GM21737 (cell line): ENCODE results near the gene SHROOM1.
"Not testable (repeated sequence)": the region's sequence is repeated elsewhere in the genome, so short reads cannot be mapped to it uniquely, and the experiment has no call there.

ENCODE experiments used
- ATAC-seq: cut with Tn5 transposase; IDR thresholded peaks from one replicate; pipeline ENCODE4 v1.9.1; 2021; ENCODE audit warnings: mild to moderate bottlenecking, moderate library complexity; ENCODE audit not compliant: unreplicated experiment

Gene SHROOM1

GRCh38 chr5:132808448-132808847 lies 22.0 kb downstream of the SHROOM1 start:
- no peak for ATAC-seq

- ATAC-seq = no peak
Measured at GRCh38 chr5:132807163-132807838, 23.1 kb downstream of the SHROOM1 start.

- not testable (repeated sequence) for ATAC-seq
Measured at GRCh38 chr5:132806804-132807162, 23.7 kb downstream of the SHROOM1 start.

GRCh38 chr5:132805872-132806271 lies 24.6 kb downstream of the SHROOM1 start:
- ATAC-seq = not testable (repeated sequence)

- not testable (repeated sequence) for ATAC-seq
Measured at GRCh38 chr5:132804219-132804618, 26.2 kb downstream of the SHROOM1 start.

- not testable (repeated sequence) for ATAC-seq
Measured at GRCh38 chr5:132802685-132803066, 27.8 kb downstream of the SHROOM1 start.

GRCh38 chr5:132802044-132802684 lies 28.3 kb downstream of the SHROOM1 start:
- no peak for ATAC-seq

- ATAC-seq = no peak
Measured at GRCh38 chr5:132800545-132800944, 29.9 kb downstream of the SHROOM1 start.

GRCh38 chr5:132799392-132799791 lies 31.1 kb downstream of the SHROOM1 start:
- ATAC-seq = no peak

GRCh38 chr5:132797651-132798050 lies 32.8 kb downstream of the SHROOM1 start:
- no peak for ATAC-seq

GRCh38 chr5:132791026-132791425 lies 39.4 kb downstream of the SHROOM1 start:
- no peak for ATAC-seq

- ATAC-seq = no peak
Measured at GRCh38 chr5:132790201-132790865, 40.1 kb downstream of the SHROOM1 start.

GRCh38 chr5:132788990-132789886 lies 41.2 kb downstream of the SHROOM1 start:
- no peak for ATAC-seq

- ATAC-seq = no peak
Measured at GRCh38 chr5:132788508-132788907, 41.9 kb downstream of the SHROOM1 start.

GRCh38 chr5:132787076-132787475 lies 43.4 kb downstream of the SHROOM1 start:
- no peak for ATAC-seq

- ATAC-seq = no peak
Measured at GRCh38 chr5:132785864-132786263, 44.6 kb downstream of the SHROOM1 start.

- no peak for ATAC-seq
Measured at GRCh38 chr5:132785365-132785764, 45.1 kb downstream of the SHROOM1 start.

- ATAC-seq = no peak
Measured at GRCh38 chr5:132782101-132782500, 48.3 kb downstream of the SHROOM1 start.

- ATAC-seq = no peak
Measured at GRCh38 chr5:132781029-132781428, 49.4 kb downstream of the SHROOM1 start.

GRCh38 chr5:132780577-132780976 lies 49.9 kb downstream of the SHROOM1 start:
- ATAC-seq = no peak

GRCh38 chr5:132779961-132780360 lies 50.5 kb downstream of the SHROOM1 start:
- no peak for ATAC-seq
